Sigmoid colon (tissue), 3 donors: ENCODE data around the gene GRAMD1B.

Source experiments
- CTCF ChIP-seq, 4 experiments: fragments of 450-650 bp in 3 of 4; fragments of 200-600 bp in 1 of 4; IDR thresholded peaks; one replicate each; pipeline ENCODE4 v1.5.1; 2016 to 2019; ENCODE audit warnings: antibody characterized with exemption in 4 of 4, mild to moderate bottlenecking in 3 of 4, moderate library complexity in 2 of 4
- POLR2A ChIP-seq, 2 donors: fragments of 450-650 bp; IDR thresholded peaks; one replicate each; pipeline ENCODE4 v1.6.1; 2016; ENCODE audit warnings: antibody characterized with exemption in 2 of 2, mild to moderate bottlenecking in 2 of 2, moderate library complexity in 2 of 2

DNA sequence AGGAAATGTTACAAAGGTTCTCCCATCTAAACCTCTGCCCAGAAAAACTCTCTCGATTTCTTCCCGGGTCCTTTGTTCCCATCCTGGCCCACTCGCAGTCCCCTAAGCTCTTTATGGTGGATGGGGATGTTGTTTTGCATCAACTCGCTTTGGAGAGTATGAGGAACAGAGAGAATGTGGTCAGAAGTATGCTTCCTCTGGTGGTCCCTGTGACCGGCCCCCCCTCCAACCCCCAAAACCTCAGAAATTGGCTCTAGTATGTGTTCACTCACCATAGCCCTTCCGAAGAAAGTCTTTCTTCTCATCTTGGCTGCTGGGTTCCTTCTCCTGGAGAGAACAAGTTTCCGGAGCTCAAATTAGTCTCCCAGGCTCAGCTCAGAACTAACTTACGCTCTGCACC lies 54.4 kb downstream of the GRAMD1B start:
- TF ChIP-seq POLR2A (IDR thresholded peaks at IDR 0.05) (no peak), CTCF (IDR thresholded peaks at IDR 0.05) (no peak)
